Measurements from ENCODE around the gene MINDY4. TPM values are rescaled to one million over a fixed set of nuclear protein-coding genes. Genes with fewer than 3 reads are reported as not detected.

Gene MINDY4
- total RNA-seq, 2 donors from 2014 or later = 1.6 to 1.8 TPM

- DNase-seq (no peak), ATAC-seq (no peak)
- Mint-ChIP-seq H3K4me3 (no peak overlapping the region), H3K27me3 (peaks cover 21% of the 10 kb centered on the region), H3K4me1 (peaks cover 6% of the 10 kb centered on the region), H3K36me3 (ENCODE audit: low read depth) (peaks cover 3% of the 10 kb centered on the region), H3K27ac (no peak overlapping the region)
- H3K9me3 ChIP-seq (ENCODE audit: control insufficient read depth, low read length, poor library complexity, severe bottlenecking) = no peaks in the 10 kb centered on the region
Observed at GRCh38 chr7:30912021-30912730, 141.0 kb downstream of the MINDY4 start.

DNA sequence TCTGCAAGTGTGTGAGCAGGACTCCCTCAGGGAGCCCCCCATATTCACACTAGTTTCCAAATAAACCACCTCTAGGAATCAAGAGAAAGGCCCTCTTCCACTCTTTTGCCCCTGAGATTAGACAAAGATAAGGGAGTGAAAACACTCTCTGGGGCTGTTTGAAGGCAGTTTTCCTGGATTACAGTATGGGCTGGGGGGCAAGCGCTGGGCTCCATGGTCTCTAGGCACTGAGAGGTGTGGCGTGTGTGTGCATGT, 141.4 kb downstream of the MINDY4 start:
- ATAC-seq = no peak
- H3K9me3 ChIP-seq (ENCODE audit: control insufficient read depth, low read length, poor library complexity, severe bottlenecking) = no peaks in the 10 kb centered on the region
- peaks cover 3% of the 10 kb centered on the region for H3K36me3 Mint-ChIP-seq (ENCODE audit: low read depth)
- H3K27me3 Mint-ChIP-seq = peaks cover 21% of the 10 kb centered on the region
- H3K4me1 Mint-ChIP-seq = peaks cover 6% of the 10 kb centered on the region
- DNase-seq = no peak
- no peak overlapping the region for H3K27ac Mint-ChIP-seq
- H3K4me3 Mint-ChIP-seq = peak overlapping the region; percentile 19

DNA sequence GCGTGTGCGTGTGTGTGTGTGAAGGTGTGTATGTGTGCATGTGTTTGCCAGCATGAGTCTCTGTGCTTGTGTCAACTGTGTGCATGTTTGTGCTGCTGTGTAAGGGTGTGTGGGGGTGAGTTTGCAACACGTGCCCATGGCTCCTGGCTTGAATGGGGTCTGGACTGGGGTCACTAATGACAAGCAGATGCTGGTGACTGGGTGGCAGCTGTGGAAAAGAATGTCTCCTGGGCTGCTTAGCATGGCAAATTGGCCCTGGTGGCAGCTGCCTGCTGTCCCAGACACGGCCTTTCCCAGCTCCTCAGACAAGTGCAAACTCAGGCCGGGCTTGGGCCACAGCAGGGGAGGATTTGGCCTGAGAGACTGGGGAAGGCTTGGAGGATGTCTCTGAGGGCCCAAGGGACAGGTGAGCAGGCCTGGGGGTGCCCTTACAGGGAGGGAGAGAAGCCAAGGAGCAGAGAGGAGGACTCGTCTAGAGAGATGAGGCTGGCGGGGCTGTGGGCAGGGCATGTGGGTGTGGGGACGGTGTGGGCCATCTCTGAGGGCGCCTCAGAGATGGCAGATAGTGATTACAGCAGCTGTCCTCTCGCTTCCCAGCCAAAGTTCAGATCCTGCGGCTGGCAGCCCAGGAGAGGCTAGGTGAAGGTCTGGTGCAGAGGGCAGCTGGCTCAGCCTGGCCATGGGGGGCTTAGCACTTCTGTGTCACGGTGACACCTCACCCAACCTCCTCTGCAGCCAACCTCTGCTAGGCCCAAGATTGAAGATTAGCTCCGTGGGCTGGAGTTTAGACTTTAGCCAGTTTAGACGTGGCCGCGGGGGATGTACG, 142.0 kb downstream of the MINDY4 start:
- no peak for DNase-seq
- Mint-ChIP-seq H3K4me1 (peaks cover 6% of the 10 kb centered on the region), H3K36me3 (ENCODE audit: low read depth) (peaks cover 3% of the 10 kb centered on the region), H3K4me3 (peak overlapping the region; percentile 19), H3K27ac (no peak overlapping the region), H3K27me3 (peaks cover 21% of the 10 kb centered on the region)
- H3K9me3 ChIP-seq (ENCODE audit: control insufficient read depth, low read length, poor library complexity, severe bottlenecking) = no peaks in the 10 kb centered on the region
- ATAC-seq = no peak

DNA sequence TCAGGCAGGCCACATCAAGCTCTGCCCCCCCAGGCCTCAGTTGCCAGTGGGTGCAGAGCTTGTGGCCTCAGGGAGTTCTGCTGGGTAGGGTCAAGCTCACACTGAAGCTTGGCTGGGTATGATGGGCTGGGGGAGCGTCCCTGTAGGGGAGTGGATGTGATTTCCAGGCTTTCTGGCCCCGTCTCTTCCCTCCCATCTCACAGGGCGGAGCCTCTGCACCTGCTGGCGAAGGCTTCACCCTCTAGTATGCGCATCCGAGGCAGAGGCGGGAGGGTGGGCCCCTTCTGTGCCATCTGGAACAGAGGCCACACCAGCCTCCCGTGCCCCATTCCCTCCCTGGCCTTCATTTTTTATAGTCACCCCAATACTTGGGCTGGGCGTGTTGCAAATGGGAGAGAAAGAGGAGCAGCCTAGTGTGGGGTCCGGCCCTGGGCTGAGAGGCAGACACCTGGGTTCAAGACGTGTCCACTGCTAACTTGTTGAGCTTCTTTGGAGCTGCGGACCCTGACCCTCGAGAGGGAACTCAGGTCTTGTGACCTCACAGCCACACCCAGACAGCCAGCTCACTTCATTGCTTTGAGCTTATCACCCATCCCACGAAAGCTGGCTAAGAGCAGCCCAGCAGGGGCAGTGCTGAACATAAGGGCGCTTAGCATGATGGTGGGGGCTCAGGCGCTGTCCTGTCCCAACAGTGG, 142.8 kb downstream of the MINDY4 start:
- DNase-seq (no peak), ATAC-seq (no peak)
- no peaks in the 10 kb centered on the region for H3K9me3 ChIP-seq (ENCODE audit: control insufficient read depth, low read length, poor library complexity, severe bottlenecking)
- Mint-ChIP-seq H3K4me3 (no peak overlapping the region), H3K27ac (no peak overlapping the region), H3K27me3 (peaks cover 21% of the 10 kb centered on the region), H3K4me1 (peaks cover 6% of the 10 kb centered on the region), H3K36me3 (ENCODE audit: low read depth) (peaks cover 3% of the 10 kb centered on the region)

- H3K4me1 Mint-ChIP-seq = peaks cover 6% of the 10 kb centered on the region
- peaks cover 21% of the 10 kb centered on the region for H3K27me3 Mint-ChIP-seq
- H3K36me3 Mint-ChIP-seq (ENCODE audit: low read depth) = peaks cover 3% of the 10 kb centered on the region
- no peak overlapping the region for H3K27ac Mint-ChIP-seq
- ATAC-seq (no peak), DNase-seq (no peak)
- no peaks in the 10 kb centered on the region for H3K9me3 ChIP-seq (ENCODE audit: control insufficient read depth, low read length, poor library complexity, severe bottlenecking)
- H3K4me3 Mint-ChIP-seq = no peak overlapping the region
Observed at GRCh38 chr7:30914596-30914995, 143.4 kb downstream of the MINDY4 start.

- H3K9me3 ChIP-seq (ENCODE audit: control insufficient read depth, low read length, poor library complexity, severe bottlenecking) = no peaks in the 10 kb centered on the region
- H3K4me1 Mint-ChIP-seq = peaks cover 6% of the 10 kb centered on the region
- H3K27ac Mint-ChIP-seq = no peak overlapping the region
- no peak overlapping the region for H3K4me3 Mint-ChIP-seq
- no peak for DNase-seq
- H3K27me3 Mint-ChIP-seq = peaks cover 21% of the 10 kb centered on the region
- peaks cover 3% of the 10 kb centered on the region for H3K36me3 Mint-ChIP-seq (ENCODE audit: low read depth)
- no peak for ATAC-seq
Observed at GRCh38 chr7:30915005-30915601, 143.9 kb downstream of the MINDY4 start.

DNA sequence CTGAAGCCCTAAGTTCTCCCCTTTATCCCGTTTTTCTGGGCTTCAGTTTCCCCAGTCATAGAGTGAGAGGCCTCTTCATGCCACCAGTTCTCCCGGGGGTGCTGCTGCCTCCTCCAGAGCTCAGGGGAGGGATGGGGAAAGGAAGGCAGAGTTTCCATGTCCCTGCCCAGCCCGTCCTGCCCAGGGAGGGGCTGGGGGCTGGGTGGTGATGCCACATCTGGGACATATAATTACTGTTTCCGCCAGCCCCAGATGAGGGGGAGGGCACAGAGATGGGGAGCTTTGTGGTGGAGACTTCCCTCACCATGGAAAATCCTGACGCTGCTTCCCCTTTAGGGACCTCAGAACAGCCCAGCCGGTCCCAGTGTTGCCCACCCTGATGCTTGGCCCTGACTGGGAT, 144.5 kb downstream of the MINDY4 start:
- H3K36me3 Mint-ChIP-seq (ENCODE audit: low read depth) = peaks cover under 1% of the 10 kb centered on the region
- no peak for ATAC-seq
- no peak overlapping the region for H3K27ac Mint-ChIP-seq
- peaks cover 3% of the 10 kb centered on the region for H3K4me1 Mint-ChIP-seq
- DNase-seq = no peak
- H3K9me3 ChIP-seq (ENCODE audit: control insufficient read depth, low read length, poor library complexity, severe bottlenecking) = no peaks in the 10 kb centered on the region
- peaks cover 17% of the 10 kb centered on the region for H3K27me3 Mint-ChIP-seq
- no peak overlapping the region for H3K4me3 Mint-ChIP-seq

- no peak overlapping the region for H3K4me3 Mint-ChIP-seq
- H3K27ac Mint-ChIP-seq = no peak overlapping the region
- H3K27me3 Mint-ChIP-seq = peaks cover 12% of the 10 kb centered on the region
- no peaks in the 10 kb centered on the region for H3K36me3 Mint-ChIP-seq (ENCODE audit: low read depth)
- DNase-seq = no peak
- H3K4me1 Mint-ChIP-seq = peaks cover 3% of the 10 kb centered on the region
- no peaks in the 10 kb centered on the region for H3K9me3 ChIP-seq (ENCODE audit: control insufficient read depth, low read length, poor library complexity, severe bottlenecking)
- ATAC-seq = no peak
Observed at GRCh38 chr7:30916255-30916654, 145.0 kb downstream of the MINDY4 start.

DNA sequence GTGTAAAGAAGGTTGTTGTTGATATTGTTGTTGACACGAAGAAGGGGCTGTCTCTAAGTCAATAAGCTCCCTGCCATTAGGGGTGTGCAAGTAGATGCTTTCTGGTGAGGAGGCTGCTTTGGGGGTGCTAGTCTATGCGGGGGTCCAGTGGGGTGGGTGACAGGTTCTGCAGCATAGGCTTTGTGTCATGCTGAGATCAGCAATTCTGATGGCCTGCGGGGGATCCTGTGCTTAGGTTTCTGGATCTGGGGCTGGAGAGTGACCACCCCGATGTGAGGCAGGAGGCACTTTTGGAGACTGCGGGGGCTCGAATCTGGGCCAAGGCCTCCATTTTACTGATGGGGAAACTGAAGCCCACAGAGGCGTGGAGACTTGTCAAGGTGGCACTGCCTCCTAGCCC, 145.6 kb downstream of the MINDY4 start:
- no peaks in the 10 kb centered on the region for H3K36me3 Mint-ChIP-seq (ENCODE audit: low read depth)
- no peak overlapping the region for H3K27ac Mint-ChIP-seq
- DNase-seq = no peak
- H3K9me3 ChIP-seq (ENCODE audit: control insufficient read depth, low read length, poor library complexity, severe bottlenecking) = no peaks in the 10 kb centered on the region
- peaks cover 12% of the 10 kb centered on the region for H3K27me3 Mint-ChIP-seq
- peaks cover 3% of the 10 kb centered on the region for H3K4me1 Mint-ChIP-seq
- no peak overlapping the region for H3K4me3 Mint-ChIP-seq
- ATAC-seq = no peak

- Mint-ChIP-seq H3K36me3 (ENCODE audit: low read depth) (no peaks in the 10 kb centered on the region), H3K4me3 (no peak overlapping the region), H3K4me1 (peaks cover 3% of the 10 kb centered on the region), H3K27ac (no peak overlapping the region), H3K27me3 (peaks cover 12% of the 10 kb centered on the region)
- ATAC-seq (no peak), DNase-seq (no peak)
- H3K9me3 ChIP-seq (ENCODE audit: control insufficient read depth, low read length, poor library complexity, severe bottlenecking) = no peaks in the 10 kb centered on the region
Observed at GRCh38 chr7:30917216-30917893, 146.1 kb downstream of the MINDY4 start.

- Mint-ChIP-seq H3K4me1 (peaks cover 3% of the 10 kb centered on the region), H3K36me3 (ENCODE audit: low read depth) (no peaks in the 10 kb centered on the region)
Observed at GRCh38 chr7:30918676-30919075, 147.5 kb downstream of the MINDY4 start.

DNA sequence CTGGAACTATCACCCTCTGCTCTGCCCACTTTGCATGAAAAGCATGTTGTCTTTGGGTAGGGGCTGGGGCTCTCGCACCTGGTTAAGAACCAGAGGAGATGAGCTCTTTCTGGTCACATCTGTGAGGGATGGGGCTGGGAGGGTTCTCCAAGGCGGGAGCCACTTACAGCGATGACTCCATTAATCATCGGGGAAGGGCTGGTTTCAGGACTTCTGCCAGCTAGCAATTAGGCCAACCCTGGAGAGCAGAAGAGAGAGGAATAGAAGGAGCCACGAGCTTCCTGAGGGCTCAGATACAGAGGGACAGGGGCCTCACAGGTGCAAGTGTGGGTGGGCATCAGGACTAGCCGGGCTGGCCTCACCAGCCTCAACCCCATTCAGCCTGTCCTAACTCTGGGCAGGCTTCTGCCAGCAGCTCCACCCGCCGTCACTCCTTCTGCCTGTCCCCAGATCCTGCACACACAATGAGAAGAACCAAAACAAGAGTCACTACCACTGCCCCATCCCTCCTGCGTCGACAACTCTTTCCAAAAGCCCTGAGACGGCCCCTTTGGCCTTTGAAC, 148.9 kb downstream of the MINDY4 start:
- Mint-ChIP-seq H3K4me1 (no peaks in the 10 kb centered on the region), H3K4me3 (no peak overlapping the region), H3K27ac (no peak overlapping the region), H3K36me3 (ENCODE audit: low read depth) (no peaks in the 10 kb centered on the region), H3K27me3 (no peaks in the 10 kb centered on the region)
- H3K9me3 ChIP-seq (ENCODE audit: control insufficient read depth, low read length, poor library complexity, severe bottlenecking) = no peaks in the 10 kb centered on the region
- peak in 1 of 3 donors; percentile 1 for DNase-seq
- ATAC-seq = no peak

More at GRCh38 chr7:30918676-30919075, 147.5 kb downstream of the MINDY4 start:
- H3K27ac Mint-ChIP-seq = no peak overlapping the region
- H3K4me3 Mint-ChIP-seq = no peak overlapping the region
- no peak for ATAC-seq
- no peak for DNase-seq
- H3K27me3 Mint-ChIP-seq = peaks cover 4% of the 10 kb centered on the region
- H3K9me3 ChIP-seq (ENCODE audit: control insufficient read depth, low read length, poor library complexity, severe bottlenecking) = no peaks in the 10 kb centered on the region
